Brain microvascular endothelial cell (primary cell): ENCODE data around the gene DDX4.
"Not testable (repeated sequence)": the region's sequence is repeated elsewhere in the genome, so short reads cannot be mapped to it uniquely, and the experiment has no call there.

Source experiments
- DNase-seq: peaks from one replicate; pipeline ENCODE4 v3.0.0-alpha.2; 2020
- H3K27ac ChIP-seq: fragments of 250-450 bp; sonication (Bioruptor Pico); 2 replicates; pipeline ENCODE4 v1.5.1; 2020; ENCODE audit warnings: mild to moderate bottlenecking, moderate library complexity
- H3K27me3 ChIP-seq: fragments of 250-450 bp; sonication (Bioruptor Pico); replicated peaks from 2 replicates; pipeline ENCODE4 v1.5.1; 2020; ENCODE audit warnings: mild to moderate bottlenecking
- H3K36me3 ChIP-seq: fragments of 250-450 bp; sonication (Bioruptor Pico); replicated peaks from 2 replicates; pipeline ENCODE4 v1.5.1; 2020; ENCODE audit warnings: mild to moderate bottlenecking
- H3K4me3 ChIP-seq: 2 replicates; pipeline ENCODE4 v1.5.1; 2011; ENCODE audit warnings: low read depth, mild to moderate bottlenecking, control low read depth, low read length, moderate library complexity
- CTCF ChIP-seq: IDR thresholded peaks from 2 replicates; pipeline ENCODE4 v1.5.1; 2011; ENCODE audit warnings: low read depth, mild to moderate bottlenecking, moderate library complexity, low read length, control low read depth, inconsistent platforms; ENCODE audit errors: missing control alignments
- in situ Hi-C: cut with HindIII; loops from 2 replicates; pipeline ENCODE4 v1.10.0; 2017; ENCODE audit warnings: low sequenced_read_pairs, low pct_ligation_motif_present

The DDX4 gene

GRCh38 chr5:55758231-55758630, 20.4 kb downstream of the DDX4 start:
- H3K27ac ChIP-seq: no peak overlapping the region
- DNase-seq: no peak
- no peak for TF ChIP-seq CTCF
- no peak overlapping the region for H3K4me3 ChIP-seq
- in situ Hi-C loops: no loop called here
- no peaks in the 10 kb centered on the region for H3K36me3 ChIP-seq
- no peaks in the 10 kb centered on the region for H3K27me3 ChIP-seq

DNA sequence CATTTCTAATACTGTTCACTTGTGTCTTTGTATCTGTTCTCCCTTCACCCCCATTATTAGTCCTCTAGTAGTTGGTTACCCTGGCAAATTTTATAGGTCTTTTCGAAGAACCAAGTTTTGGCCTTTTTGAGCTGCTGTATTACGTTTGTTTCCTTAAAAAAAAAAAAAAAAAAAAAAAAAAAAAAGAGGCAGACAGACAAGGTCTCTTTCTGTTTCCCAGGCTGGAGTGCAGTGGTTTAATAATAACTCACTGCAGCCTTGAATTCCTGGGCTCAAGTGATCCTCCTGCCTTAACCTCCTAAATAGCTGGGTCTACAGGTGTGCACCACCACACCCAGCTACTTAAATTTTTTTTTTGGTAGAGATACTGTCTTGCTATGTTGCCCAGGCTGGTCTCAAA, 20.9 kb downstream of the DDX4 start:
- H3K27ac ChIP-seq: no peak overlapping the region

GRCh38 chr5:55761721-55762120, 23.9 kb downstream of the DDX4 start:
- in situ Hi-C loops, H3K27me3 ChIP-seq, H3K27ac ChIP-seq, DNase-seq, H3K4me3 ChIP-seq, H3K36me3 ChIP-seq: not testable (repeated sequence)

More for the DNA sequence above, 20.9 kb downstream of the DDX4 start:
- no peak for DNase-seq
- no peaks in the 10 kb centered on the region for H3K36me3 ChIP-seq
- H3K27me3 ChIP-seq: no peaks in the 10 kb centered on the region
- H3K4me3 ChIP-seq: no peak overlapping the region
- TF ChIP-seq CTCF: no peak
- in situ Hi-C loops: no loop called here

DNA sequence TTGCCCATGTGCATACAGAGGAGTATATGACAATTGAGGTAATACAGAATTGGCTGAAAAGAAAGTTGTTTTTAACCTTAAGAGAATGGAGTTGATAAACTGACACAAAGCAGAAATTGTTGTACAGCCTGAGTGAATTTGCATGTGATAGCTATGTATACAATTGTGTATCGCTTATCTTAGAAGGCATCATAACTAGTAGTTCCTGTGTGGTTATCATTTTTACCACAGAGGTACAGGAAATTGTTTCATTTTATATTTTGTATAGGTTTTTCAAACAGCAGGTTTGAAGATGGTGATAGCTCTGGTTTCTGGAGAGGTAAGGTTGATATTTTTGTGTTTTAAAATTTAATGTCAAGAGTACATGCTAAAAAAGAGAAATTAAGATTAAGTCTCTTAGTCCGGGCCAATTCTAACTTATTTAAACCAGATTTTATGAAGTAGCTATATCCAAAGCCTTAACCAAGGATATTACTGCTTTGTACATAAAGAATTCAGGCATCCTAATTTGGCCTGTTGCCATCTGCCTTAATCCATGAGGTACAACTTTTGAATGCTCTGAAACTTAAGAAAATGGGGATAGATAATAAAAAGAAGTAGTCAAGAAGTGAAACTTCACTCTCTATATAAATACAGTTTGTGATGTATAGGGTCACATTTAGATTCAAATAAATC, 26.0 kb downstream of the DDX4 start:
- DNase-seq: no peak
- no peaks in the 10 kb centered on the region for H3K36me3 ChIP-seq
- H3K4me3 ChIP-seq: no peak overlapping the region
- H3K27me3 ChIP-seq: no peaks in the 10 kb centered on the region
- no peak for TF ChIP-seq CTCF
- no peak overlapping the region for H3K27ac ChIP-seq
- in situ Hi-C loops: no loop called here

- in situ Hi-C loops: no loop called here
- TF ChIP-seq CTCF: no peak
- no peak for DNase-seq
Measured at GRCh38 chr5:55768279-55768678, 30.4 kb downstream of the DDX4 start.

GRCh38 chr5:55771175-55771655, 33.4 kb downstream of the DDX4 start:
- Histone ChIP-seq H3K27me3 (no peaks in the 10 kb centered on the region), H3K27ac (no peak overlapping the region), H3K36me3 (no peaks in the 10 kb centered on the region), H3K4me3 (no peak overlapping the region)
- in situ Hi-C loops: no loop called here
- TF ChIP-seq CTCF: no peak
- no peak for DNase-seq

More at GRCh38 chr5:55768279-55768678, 30.4 kb downstream of the DDX4 start:
- no peak overlapping the region for H3K27ac ChIP-seq
- no peaks in the 10 kb centered on the region for H3K36me3 ChIP-seq
- H3K4me3 ChIP-seq: no peak overlapping the region
- H3K27me3 ChIP-seq: no peaks in the 10 kb centered on the region
